SK-N-SH (cell line): Measurements from ENCODE around the gene TSHZ2. TPM values are rescaled to one million over a fixed set of nuclear protein-coding genes. Genes with fewer than 3 reads are reported as not detected.

ENCODE experiments used
- CTCF ChIA-PET: fragments of 300-600, 350-600 bp; formaldehyde crosslinking; extraction: SDS; loops from one replicate; lab custom pipeline; 2021; lab: Yijun Ruan, JAX
- POLR2A ChIA-PET: fragments of 350-600 bp; sonication (Branson Sonifier 250); formaldehyde crosslinking; extraction: SDS; loops from one replicate; lab custom pipeline; 2020; ENCODE audit warnings: antibody characterized with exemption, inconsistent platforms; lab: Yijun Ruan, JAX
- DNase-seq: peaks from one replicate; pipeline ENCODE4 v3.0.0; 2012
- H2AFZ ChIP-seq: fragments of 200-600 bp; sonication (generic); 2 replicates; pipeline ENCODE4 v1.8.1; 2016; ENCODE audit warnings: antibody characterized with exemption, mild to moderate bottlenecking, low read depth
- H3F3A ChIP-seq: fragments of 200-600 bp; sonication (generic); replicated peaks from 2 replicates; pipeline ENCODE3; 2016; ENCODE audit warnings: antibody characterized with exemption, mild to moderate bottlenecking; ENCODE audit not compliant: insufficient read depth
- H3K27ac ChIP-seq, 2 experiments: fragments of 200-500 bp in 1 of 2; fragments of 200-600 bp in 1 of 2; sonication (Bioruptor generic) in 1 of 2; sonication (generic), shearing (Covaris generic) in 1 of 2; 2 replicates each; pipeline versions ENCODE4 v1.5.1 to v1.6.1; 2014 to 2016; ENCODE audit warnings: low read depth in 2 of 2, inconsistent platforms in 1 of 2, low read length in 1 of 2, mild to moderate bottlenecking in 1 of 2, mixed read lengths in 1 of 2
- H3K27me3 ChIP-seq: fragments of 200-600 bp; sonication (generic), shearing (Covaris generic); 2 replicates; pipeline ENCODE4 v1.6.1; 2016; ENCODE audit warnings: mixed run types; ENCODE audit not compliant: insufficient read depth
- H3K36me3 ChIP-seq, 2 experiments: fragments of 200-500 bp in 1 of 2; fragments of 200-600 bp in 1 of 2; sonication (Bioruptor generic) in 1 of 2; sonication (generic) in 1 of 2; replicated peaks in 1 of 2; 2 replicates each; pipeline versions ENCODE3 to v1.5.1; 2014 to 2016; ENCODE audit warnings: low read length in 1 of 2, mild to moderate bottlenecking in 1 of 2; ENCODE audit not compliant: insufficient read depth in 2 of 2, control insufficient read depth in 1 of 2
- H3K4me1 ChIP-seq, 2 experiments: fragments of 200-500 bp in 1 of 2; fragments of 200-600 bp in 1 of 2; sonication (Bioruptor generic) in 1 of 2; sonication (generic), shearing (Covaris generic) in 1 of 2; 2 replicates each; pipeline versions ENCODE4 v1.5.1 to v1.6.1; 2014 to 2016; ENCODE audit warnings: low read depth in 1 of 2, low read length in 1 of 2, mixed run types in 1 of 2; ENCODE audit not compliant: insufficient read depth in 2 of 2, control insufficient read depth in 1 of 2
- H3K4me2 ChIP-seq: fragments of 200-600 bp; sonication (generic), shearing (Covaris generic); 2 replicates; pipeline ENCODE4 v1.6.1; 2017; ENCODE audit warnings: mixed run types
- H3K4me3 ChIP-seq, 2 experiments: fragments of 200-500 bp in 1 of 2; fragments of 200-600 bp in 1 of 2; sonication (Bioruptor generic) in 1 of 2; sonication (generic), shearing (Covaris generic) in 1 of 2; 2 replicates each; pipeline versions ENCODE4 v1.5.1 to v1.8.1; 2014 to 2016; ENCODE audit warnings: low read depth in 2 of 2, inconsistent platforms in 1 of 2, low read length in 1 of 2, mild to moderate bottlenecking in 1 of 2, mixed read lengths in 1 of 2, moderate library complexity in 1 of 2
- H3K79me2 ChIP-seq: fragments of 200-600 bp; sonication (generic); 2 replicates; pipeline ENCODE4 v1.8.1; 2017; ENCODE audit warnings: mild to moderate bottlenecking; ENCODE audit not compliant: insufficient read depth
- H3K9ac ChIP-seq: fragments of 200-600 bp; sonication (generic); 2 replicates; pipeline ENCODE4 v1.6.1; 2017; ENCODE audit warnings: mixed run types
- H3K9me2 ChIP-seq: fragments of 200-600 bp; sonication (generic); 2 replicates; pipeline ENCODE4 v1.6.1; 2017; ENCODE audit warnings: mixed run types
- H3K9me3 ChIP-seq: fragments of 200-600 bp; sonication (generic); 2 replicates; pipeline ENCODE4 v1.6.1; 2017; ENCODE audit warnings: mixed run types, mild to moderate bottlenecking, moderate library complexity
- H4K20me1 ChIP-seq: fragments of 200-600 bp; sonication (generic); 2 replicates; pipeline ENCODE4 v1.6.1; 2017; ENCODE audit warnings: mild to moderate bottlenecking, mixed run types; ENCODE audit not compliant: insufficient read depth
- CHD2 ChIP-seq: fragments of 150-350 bp; IDR thresholded peaks from 2 replicates; pipeline ENCODE4 v1.6.1; 2018; ENCODE audit warnings: low read length; ENCODE audit not compliant: partially characterized antibody
- CTCF ChIP-seq: fragments of 200-600 bp; sonication (generic); IDR thresholded peaks from 2 replicates; pipeline ENCODE4 v1.6.1; 2017; ENCODE audit warnings: antibody characterized with exemption, mild to moderate bottlenecking, moderate library complexity
- ELF1 ChIP-seq: IDR thresholded peaks from 2 replicates; pipeline ENCODE4 v1.4.0; 2012
- EZH2phosphoT487 ChIP-seq: fragments of 200-600 bp; sonication (generic); IDR thresholded peaks from 2 replicates; pipeline ENCODE4 v1.6.1; 2017; ENCODE audit warnings: low read depth, mixed run types, mild to moderate bottlenecking, antibody characterized with exemption, moderate library complexity, borderline replicate concordance
- FOSL2 ChIP-seq: IDR thresholded peaks from 2 replicates; pipeline ENCODE4 v1.4.0; 2012; ENCODE audit warnings: low read depth, mild to moderate bottlenecking, moderate library complexity, borderline replicate concordance
- FOXJ3 ChIP-seq: sonication (generic); formaldehyde crosslinking; IDR thresholded peaks from 2 replicates; pipeline ENCODE4 v1.5.1; 2020; ENCODE audit warnings: mild to moderate bottlenecking, missing genetic modification reagents
- FOXM1 ChIP-seq: IDR thresholded peaks from 2 replicates; pipeline ENCODE4 v1.4.0; 2012; ENCODE audit warnings: low read depth, mild to moderate bottlenecking
- GATA2 ChIP-seq: sonication (generic); formaldehyde crosslinking; IDR thresholded peaks from 2 replicates; pipeline ENCODE4 v1.5.0; 2020; ENCODE audit warnings: mild to moderate bottlenecking, missing genetic modification reagents
- IRF3 ChIP-seq: fragments of 150-350 bp; IDR thresholded peaks from 2 replicates; pipeline ENCODE4 v1.6.1; 2016; ENCODE audit warnings: mild to moderate bottlenecking, low read depth, low read length
- MEF2A ChIP-seq: IDR thresholded peaks from 2 replicates; pipeline ENCODE4 v1.4.0; 2012; ENCODE audit warnings: low read depth, borderline replicate concordance
- MXI1 ChIP-seq: IDR thresholded peaks from 2 replicates; pipeline ENCODE4 v1.6.1; 2012; ENCODE audit warnings: mild to moderate bottlenecking, low read depth, low read length, improper control_type of control experiment
- NRF1 ChIP-seq: IDR thresholded peaks from 2 replicates; pipeline ENCODE4 v1.6.1; 2012; ENCODE audit warnings: low read depth, mild to moderate bottlenecking, low read length
- PBX3 ChIP-seq: IDR thresholded peaks from 2 replicates; pipeline ENCODE4; 2012
- SIN3A ChIP-seq: IDR thresholded peaks from 2 replicates; pipeline ENCODE4 v1.6.1; 2012; ENCODE audit warnings: low read depth, mild to moderate bottlenecking, low read length, moderate library complexity, borderline replicate concordance
- TCF12 ChIP-seq: IDR thresholded peaks from 2 replicates; pipeline ENCODE4 v1.4.0; 2012
- USF2 ChIP-seq: fragments of 150-350 bp; IDR thresholded peaks from 2 replicates; pipeline ENCODE4 v1.6.1; 2017; ENCODE audit warnings: antibody characterized with exemption, low read length, low read depth, borderline replicate concordance
- ZBTB33 ChIP-seq: IDR thresholded peaks from 2 replicates; pipeline ENCODE4 v1.4.0; 2012; ENCODE audit warnings: low read depth, borderline replicate concordance
- WGBS: methylation state at CpG from one replicate; pipeline ENCODE4 v1.1.6; 2017; ENCODE audit warnings: low lambda C conversion rate; 5-methylcytosine and 5-hydroxymethylcytosine counted together
- polyA plus RNA-seq, 3 experiments: library from polyadenylated mRNA; depleted of rRNA; stranded (reverse); fragments of >200 nt; gene quantifications; 2 replicates each; pipeline ENCODE4 v1.2.3, GENCODE V29; 2012

TSHZ2 gene
- polyA plus RNA-seq, 1 of the 3 experiments (the other 2 are of a cell fraction) = 0.13 TPM

GRCh38 chr20:53074811-53075314, 102.7 kb downstream of the TSHZ2 start:
- Histone ChIP-seq H3K9ac (no peak overlapping the region), H3K36me3 (no peaks in the 10 kb centered on the region), H3F3A (no peaks in the 10 kb centered on the region), H3K27ac (no peak overlapping the region), H3K9me3 (no peaks in the 10 kb centered on the region), H3K79me2 (no peaks in the 10 kb centered on the region), H3K4me2 (no peak overlapping the region), H3K27me3 (no peaks in the 10 kb centered on the region), H2AFZ (no peak overlapping the region), H3K9me2 (no peaks in the 10 kb centered on the region), H3K4me1 (peaks cover 0 to 3% of the 10 kb centered on the region in 2 experiments; a peak in 3 of 4 replicates), H3K4me3 (no peak overlapping the region), H4K20me1 (no peaks in the 10 kb centered on the region)
- CTCF ChIA-PET = interaction anchor here (1.4 kb wide), 1 partner anchor 9 kb away, joined by 4 read pairs; no protein-coding TSS in a partner anchor
- TF ChIP-seq SIN3A (no peak), USF2 (no peak), ZBTB33 (no peak), FOSL2 (no peak), GATA2 (CRISPR knock-in tag) (no peak), ELF1 (no peak), MXI1 (no peak), EZH2phosphoT487 (no peak), TCF12 (no peak), IRF3 (no peak), CTCF (no peak), FOXJ3 (no peak), CHD2 (no peak), FOXM1 (no peak), MEF2A (no peak), PBX3 (no peak), NRF1 (no peak)
- POLR2A ChIA-PET = no interaction called here
- DNase-seq = no peak
- WGBS = 61% methylated on average over 4 of the region's 4 CpGs
